DND-41 (cell line): Measurements from ENCODE around the gene FBN1.

ENCODE experiments used
- ATAC-seq: fragments of 200-7000 bp; cut with Tn5 transposase; 3 replicates; pipeline ENCODE4 v1.9.1; 2021; ENCODE audit warnings: low read depth; ENCODE audit not compliant: insufficient read depth
- DNase-seq: peaks from one replicate; pipeline ENCODE4 v3.0.0-alpha.2; 2020
- H2AFZ ChIP-seq: 2 replicates; pipeline ENCODE4 v1.6.0; 2012; ENCODE audit warnings: low read depth, low read length
- H3K27ac ChIP-seq: 2 replicates; pipeline ENCODE4 v1.5.1; 2012; ENCODE audit warnings: low read length, inconsistent platforms
- H3K27me3 ChIP-seq: fragments of 200-600 bp; sonication (generic); 2 replicates; pipeline ENCODE4 v1.6.0; 2012; ENCODE audit warnings: low read length, mild to moderate bottlenecking, inconsistent platforms; ENCODE audit not compliant: insufficient read depth, poor library complexity
- H3K36me3 ChIP-seq: 2 replicates; pipeline ENCODE4 v1.5.1; 2012; ENCODE audit warnings: low read length, inconsistent platforms; ENCODE audit not compliant: insufficient read depth
- H3K4me1 ChIP-seq: 2 replicates; pipeline ENCODE4 v1.5.1; 2012; ENCODE audit warnings: mild to moderate bottlenecking, low read length; ENCODE audit not compliant: insufficient read depth
- H3K4me2 ChIP-seq: 2 replicates; pipeline ENCODE4 v1.6.0; 2012; ENCODE audit warnings: mild to moderate bottlenecking, moderate library complexity, low read length, inconsistent platforms; ENCODE audit not compliant: insufficient read depth
- H3K4me3 ChIP-seq, 2 experiments: fragments of 200-600 bp in 1 of 2; shearing (Covaris generic) in 1 of 2; 2 replicates each; pipeline ENCODE4 v1.5.1; 2012 to 2016; ENCODE audit warnings: inconsistent platforms in 2 of 2, low read length in 2 of 2, mild to moderate bottlenecking in 2 of 2, low read depth in 1 of 2, moderate library complexity in 1 of 2
- H3K79me2 ChIP-seq: 2 replicates; pipeline ENCODE4 v1.6.0; 2012; ENCODE audit warnings: low read length, inconsistent platforms; ENCODE audit not compliant: insufficient read depth
- H3K9ac ChIP-seq: 2 replicates; pipeline ENCODE4 v1.6.0; 2012; ENCODE audit warnings: low read depth, mild to moderate bottlenecking, inconsistent platforms, low read length, moderate library complexity
- H3K9me3 ChIP-seq: 2 replicates; pipeline ENCODE4 v1.5.1; 2012; ENCODE audit warnings: low read length, moderate library complexity, mild to moderate bottlenecking, inconsistent platforms; ENCODE audit not compliant: insufficient read depth, severe bottlenecking
- H4K20me1 ChIP-seq: 2 replicates; pipeline ENCODE4 v1.6.0; 2012; ENCODE audit warnings: low read length; ENCODE audit not compliant: insufficient read depth
- EZH2 ChIP-seq: IDR thresholded peaks from 3 replicates; pipeline ENCODE4 v1.6.1; 2012; ENCODE audit warnings: borderline replicate concordance, low read depth, mild to moderate bottlenecking, moderate library complexity, low read length, inconsistent platforms; ENCODE audit not compliant: severe bottlenecking
- TF ChIP-seq, protein P1 (sequence below): IDR thresholded peaks from 2 replicates; pipeline ENCODE4 v1.5.1; 2012; ENCODE audit warnings: borderline replicate concordance, low read length, moderate library complexity, mild to moderate bottlenecking; ENCODE audit not compliant: poor library complexity, severe bottlenecking; ENCODE audit errors: extremely low read depth

The FBN1 gene

DNA sequence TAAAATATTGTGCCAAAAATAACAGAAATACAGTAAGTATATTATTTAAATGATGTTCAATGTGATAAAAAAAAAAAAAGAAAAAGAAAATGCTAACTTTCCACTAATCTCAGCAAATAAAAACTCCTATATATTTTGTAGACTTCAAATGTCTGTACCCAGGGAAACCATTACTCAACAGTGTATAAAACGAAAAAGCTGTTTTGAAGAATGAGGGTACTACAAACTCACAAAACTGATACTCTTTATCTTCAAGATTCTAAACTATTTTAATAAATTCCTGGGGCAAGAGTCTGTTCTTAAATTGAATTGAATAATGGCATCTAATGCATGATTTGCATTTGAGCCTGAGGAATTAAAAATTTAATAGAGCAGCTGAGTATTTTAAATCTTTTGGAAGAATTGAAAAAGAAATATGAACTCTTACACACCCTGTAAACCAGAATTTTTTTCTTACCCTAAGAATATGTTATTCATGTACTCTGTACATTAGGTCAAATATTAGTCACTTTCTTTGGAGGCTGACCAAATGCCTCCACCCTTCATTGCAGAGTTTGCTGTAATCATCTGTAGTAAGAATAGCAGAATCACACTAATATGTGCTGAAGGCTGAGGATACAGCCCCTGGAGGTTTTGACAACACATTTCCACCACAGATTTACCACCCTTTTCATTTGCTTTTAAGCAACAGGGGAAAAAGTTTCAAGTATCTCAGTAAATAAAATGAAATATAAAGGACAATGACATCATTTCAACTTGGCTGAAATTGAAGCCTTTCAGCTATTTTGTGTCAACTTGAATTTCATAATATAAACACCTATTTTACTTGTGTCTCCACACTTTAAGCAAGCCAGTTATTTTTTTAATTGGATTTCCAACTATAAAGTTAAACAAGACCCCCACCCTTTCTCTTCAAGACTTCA is 79.7 kb downstream of the FBN1 start:
- H3K36me3 ChIP-seq = no peaks in the 10 kb centered on the region
- no peak overlapping the region for H2AFZ ChIP-seq
- H3K4me3 ChIP-seq = no peak overlapping the region
- H3K27me3 ChIP-seq = no peaks in the 10 kb centered on the region
- no peak overlapping the region for H3K4me2 ChIP-seq
- DNase-seq (no peak), ATAC-seq (no peak)
- no peaks in the 10 kb centered on the region for H3K4me1 ChIP-seq
- H4K20me1 ChIP-seq = no peaks in the 10 kb centered on the region
- no peaks in the 10 kb centered on the region for H3K79me2 ChIP-seq
- TF ChIP-seq, protein P1, sequence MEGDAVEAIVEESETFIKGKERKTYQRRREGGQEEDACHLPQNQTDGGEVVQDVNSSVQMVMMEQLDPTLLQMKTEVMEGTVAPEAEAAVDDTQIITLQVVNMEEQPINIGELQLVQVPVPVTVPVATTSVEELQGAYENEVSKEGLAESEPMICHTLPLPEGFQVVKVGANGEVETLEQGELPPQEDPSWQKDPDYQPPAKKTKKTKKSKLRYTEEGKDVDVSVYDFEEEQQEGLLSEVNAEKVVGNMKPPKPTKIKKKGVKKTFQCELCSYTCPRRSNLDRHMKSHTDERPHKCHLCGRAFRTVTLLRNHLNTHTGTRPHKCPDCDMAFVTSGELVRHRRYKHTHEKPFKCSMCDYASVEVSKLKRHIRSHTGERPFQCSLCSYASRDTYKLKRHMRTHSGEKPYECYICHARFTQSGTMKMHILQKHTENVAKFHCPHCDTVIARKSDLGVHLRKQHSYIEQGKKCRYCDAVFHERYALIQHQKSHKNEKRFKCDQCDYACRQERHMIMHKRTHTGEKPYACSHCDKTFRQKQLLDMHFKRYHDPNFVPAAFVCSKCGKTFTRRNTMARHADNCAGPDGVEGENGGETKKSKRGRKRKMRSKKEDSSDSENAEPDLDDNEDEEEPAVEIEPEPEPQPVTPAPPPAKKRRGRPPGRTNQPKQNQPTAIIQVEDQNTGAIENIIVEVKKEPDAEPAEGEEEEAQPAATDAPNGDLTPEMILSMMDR = no peak
- no peak for TF ChIP-seq EZH2
- no peak overlapping the region for H3K9ac ChIP-seq
- no peaks in the 10 kb centered on the region for H3K9me3 ChIP-seq
- no peak overlapping the region for H3K27ac ChIP-seq

DNA sequence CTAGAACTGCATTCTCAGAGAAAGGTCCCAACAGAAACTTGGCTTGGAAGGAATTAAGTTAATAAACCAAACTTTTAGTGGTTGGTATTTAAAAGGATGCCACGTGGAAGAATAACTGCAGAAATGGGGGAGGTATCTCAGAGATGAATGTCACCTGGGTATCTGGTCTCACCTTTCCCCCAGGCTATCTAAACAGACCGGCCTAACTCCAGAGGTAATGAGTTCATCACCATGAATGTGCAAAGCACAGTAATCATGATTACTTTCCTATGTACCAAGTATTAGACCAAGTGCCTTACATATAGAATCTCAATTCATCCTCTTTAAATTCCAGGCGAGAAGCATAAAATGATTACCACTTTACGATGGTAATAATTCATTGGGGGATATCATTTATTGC is 80.8 kb downstream of the FBN1 start:
- no peak for TF ChIP-seq EZH2
- TF ChIP-seq, protein P1 = no peak
- Histone ChIP-seq H3K27ac (no peak overlapping the region), H3K36me3 (no peaks in the 10 kb centered on the region), H3K4me3 (no peak overlapping the region), H3K4me2 (no peak overlapping the region), H4K20me1 (no peaks in the 10 kb centered on the region), H3K27me3 (no peaks in the 10 kb centered on the region), H3K9me3 (no peaks in the 10 kb centered on the region), H3K9ac (no peak overlapping the region), H3K4me1 (no peaks in the 10 kb centered on the region), H3K79me2 (no peaks in the 10 kb centered on the region), H2AFZ (no peak overlapping the region)
- no peak for ATAC-seq
- no peak for DNase-seq

DNA sequence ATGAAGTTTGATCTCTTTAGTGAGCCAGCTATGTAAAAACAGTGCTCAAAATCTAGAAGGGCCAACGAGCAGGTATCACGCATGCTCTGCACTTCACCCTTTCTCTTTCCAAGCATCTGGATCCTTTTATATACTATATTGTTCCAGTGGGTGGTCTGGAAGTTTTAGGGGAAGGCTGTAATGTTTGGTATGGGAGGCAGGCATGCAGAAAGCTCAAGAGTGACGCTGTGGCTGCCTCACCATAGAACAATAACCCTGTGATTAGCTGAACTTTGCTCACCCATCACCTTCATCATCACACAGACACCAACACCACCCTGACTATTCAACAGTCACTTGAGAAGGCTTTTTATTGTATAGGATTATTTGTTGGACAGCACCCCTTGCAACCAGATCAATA is 81.6 kb downstream of the FBN1 start:
- H3K36me3 ChIP-seq = no peaks in the 10 kb centered on the region
- H3K27ac ChIP-seq = no peak overlapping the region
- ATAC-seq (no peak), DNase-seq (no peak)
- H3K27me3 ChIP-seq = no peaks in the 10 kb centered on the region
- TF ChIP-seq EZH2 = no peak
- TF ChIP-seq, protein P1 = no peak
- H3K79me2 ChIP-seq = no peaks in the 10 kb centered on the region
- no peaks in the 10 kb centered on the region for H4K20me1 ChIP-seq
- no peak overlapping the region for H3K4me2 ChIP-seq
- no peak overlapping the region for H2AFZ ChIP-seq
- no peaks in the 10 kb centered on the region for H3K9me3 ChIP-seq
- H3K4me3 ChIP-seq = no peak overlapping the region
- H3K9ac ChIP-seq = no peak overlapping the region
- no peaks in the 10 kb centered on the region for H3K4me1 ChIP-seq
